ENCODE measurements around the gene CPT1B. TPM values are rescaled to one million over a fixed set of nuclear protein-coding genes. Genes with fewer than 3 reads are reported as not detected.
A peak's percentile ranks its signal among the peaks of the same experiment; 100 is the strongest.

CPT1B gene
- total RNA-seq, 1 donor from 2014 or later = 27.1 TPM

- H3K36me3 ChIP-seq (ENCODE audit: control insufficient read depth in 3 of 3, insufficient read depth in 3 of 3, low read length in 3 of 3) = peaks cover 3 to 7% (median 3%) of the 10 kb centered on the region in 3 donors
- peaks cover 10 to 19% (median 12%) of the 10 kb centered on the region in 3 donors for H3K4me1 ChIP-seq (ENCODE audit: control insufficient read depth in 3 of 3, insufficient read depth in 3 of 3, low read length in 3 of 3)
- H3K9ac ChIP-seq (ENCODE audit: low read depth in 1 of 3, low read length in 3 of 3) = peak within 1 kb of the TSS; percentile 83 to 94 (median 91)
- peak within 1 kb of the TSS; percentile 85 to 90 (median 90) for H3K4me3 ChIP-seq (ENCODE audit: low read length in 3 of 3)
- no peaks in the 10 kb centered on the region for H3K9me3 ChIP-seq (ENCODE audit: control insufficient read depth in 3 of 3, low read length in 3 of 3)
- peaks cover 0 to 3% (median 3%) of the 10 kb centered on the region in 3 donors for H3K27me3 ChIP-seq (ENCODE audit: control insufficient read depth in 3 of 3, insufficient read depth in 3 of 3, low read length in 3 of 3)
- peak within 1 kb of the TSS; percentile 90 for H3K27ac ChIP-seq (ENCODE audit: low read depth, low read length)
These were observed 15.5 kb downstream of the CPT1B start, which contains the start of gene SYCE3 for GRCh38 chr22:50562523-50563412. SYCE3 (minus strand) TSS chr22:50562919; CDS start chr22:50556405, 6,514 bp downstream.

GRCh38 chr22:50561401-50562358, 16.5 kb downstream of the CPT1B start:
- Histone ChIP-seq H3K36me3 (ENCODE audit: control insufficient read depth in 3 of 3, insufficient read depth in 3 of 3, low read length in 3 of 3) (no peaks in the 10 kb centered on the region), H3K27ac (ENCODE audit: low read depth, low read length) (no peak overlapping the region), H3K9ac (ENCODE audit: low read depth in 1 of 3, low read length in 3 of 3) (no peak overlapping the region), H3K9me3 (ENCODE audit: control insufficient read depth in 3 of 3, low read length in 3 of 3) (no peaks in the 10 kb centered on the region), H3K4me1 (ENCODE audit: control insufficient read depth in 3 of 3, insufficient read depth in 3 of 3, low read length in 3 of 3) (peaks cover 10 to 19% (median 12%) of the 10 kb centered on the region in 3 donors), H3K27me3 (ENCODE audit: control insufficient read depth in 3 of 3, insufficient read depth in 3 of 3, low read length in 3 of 3) (peaks cover 0 to 3% (median 3%) of the 10 kb centered on the region in 3 donors), H3K4me3 (ENCODE audit: low read length in 3 of 3) (no peak overlapping the region)

- Histone ChIP-seq H3K9ac (ENCODE audit: low read depth in 1 of 3, low read length in 3 of 3) (no peak overlapping the region), H3K4me3 (ENCODE audit: low read length in 3 of 3) (no peak overlapping the region), H3K4me1 (ENCODE audit: control insufficient read depth in 3 of 3, insufficient read depth in 3 of 3, low read length in 3 of 3) (peaks cover 10 to 19% (median 12%) of the 10 kb centered on the region in 3 donors), H3K9me3 (ENCODE audit: control insufficient read depth in 3 of 3, low read length in 3 of 3) (no peaks in the 10 kb centered on the region), H3K36me3 (ENCODE audit: control insufficient read depth in 3 of 3, insufficient read depth in 3 of 3, low read length in 3 of 3) (no peaks in the 10 kb centered on the region), H3K27ac (ENCODE audit: low read depth, low read length) (no peak overlapping the region), H3K27me3 (ENCODE audit: control insufficient read depth in 3 of 3, insufficient read depth in 3 of 3, low read length in 3 of 3) (peaks cover 0 to 3% (median 3%) of the 10 kb centered on the region in 3 donors)
These were observed 18.2 kb downstream of the CPT1B start for GRCh38 chr22:50560034-50560433.

DNA sequence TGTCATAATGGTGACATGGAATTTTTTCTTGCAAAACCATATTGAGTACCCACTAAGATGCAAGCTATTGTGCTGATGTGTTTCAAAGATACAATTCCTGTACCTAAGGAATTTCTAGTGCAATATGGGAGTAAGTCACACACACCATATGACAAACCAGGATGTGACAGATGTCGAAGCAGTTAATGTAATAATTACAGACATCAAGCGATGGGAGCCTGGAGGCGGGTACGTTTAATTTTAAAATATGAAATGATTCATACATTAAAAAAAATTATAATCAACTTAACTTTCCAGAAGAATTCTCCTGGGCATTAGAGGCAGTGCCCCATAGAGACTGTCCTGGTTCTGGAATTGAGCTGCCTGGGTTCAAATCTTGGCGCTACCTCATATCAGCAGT, 21.5 kb downstream of the CPT1B start:
- H3K27me3 ChIP-seq (ENCODE audit: control insufficient read depth in 3 of 3, insufficient read depth in 3 of 3, low read length in 3 of 3) = peaks cover 0 to 8% (median 5%) of the 10 kb centered on the region in 3 donors
- no peaks in the 10 kb centered on the region for H3K36me3 ChIP-seq (ENCODE audit: control insufficient read depth in 3 of 3, insufficient read depth in 3 of 3, low read length in 3 of 3)
- no peaks in the 10 kb centered on the region for H3K4me1 ChIP-seq (ENCODE audit: control insufficient read depth in 3 of 3, insufficient read depth in 3 of 3, low read length in 3 of 3)
- H3K27ac ChIP-seq (ENCODE audit: low read depth, low read length) = no peak overlapping the region
- no peak overlapping the region for H3K9ac ChIP-seq (ENCODE audit: low read depth in 1 of 3, low read length in 3 of 3)
- no peak overlapping the region for H3K4me3 ChIP-seq (ENCODE audit: low read length in 3 of 3)
- H3K9me3 ChIP-seq (ENCODE audit: control insufficient read depth in 3 of 3, low read length in 3 of 3) = no peaks in the 10 kb centered on the region

DNA sequence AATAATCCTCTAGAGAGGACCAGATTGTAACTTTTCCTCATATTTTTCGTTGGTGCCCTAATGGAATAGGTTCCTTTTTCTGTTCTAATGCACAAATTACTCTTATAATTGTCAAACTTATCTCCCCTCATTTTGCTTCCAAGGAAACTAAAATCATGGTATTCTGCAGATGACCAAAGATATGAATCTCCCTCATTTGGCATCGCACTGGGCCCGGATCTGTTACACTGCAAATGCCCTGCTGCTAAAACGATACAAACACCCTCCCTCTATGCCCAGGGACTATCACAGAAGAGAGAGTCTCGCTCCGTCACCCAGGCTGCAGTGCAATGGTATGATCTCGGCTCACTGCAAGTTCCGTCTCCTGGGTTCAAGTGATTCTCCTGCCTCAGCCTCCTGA, 24.9 kb downstream of the CPT1B start:
- Histone ChIP-seq H3K27me3 (ENCODE audit: control insufficient read depth in 3 of 3, insufficient read depth in 3 of 3, low read length in 3 of 3) (peaks cover 15 to 35% (median 28%) of the 10 kb centered on the region in 3 donors), H3K9me3 (ENCODE audit: control insufficient read depth in 3 of 3, low read length in 3 of 3) (no peaks in the 10 kb centered on the region)

DNA sequence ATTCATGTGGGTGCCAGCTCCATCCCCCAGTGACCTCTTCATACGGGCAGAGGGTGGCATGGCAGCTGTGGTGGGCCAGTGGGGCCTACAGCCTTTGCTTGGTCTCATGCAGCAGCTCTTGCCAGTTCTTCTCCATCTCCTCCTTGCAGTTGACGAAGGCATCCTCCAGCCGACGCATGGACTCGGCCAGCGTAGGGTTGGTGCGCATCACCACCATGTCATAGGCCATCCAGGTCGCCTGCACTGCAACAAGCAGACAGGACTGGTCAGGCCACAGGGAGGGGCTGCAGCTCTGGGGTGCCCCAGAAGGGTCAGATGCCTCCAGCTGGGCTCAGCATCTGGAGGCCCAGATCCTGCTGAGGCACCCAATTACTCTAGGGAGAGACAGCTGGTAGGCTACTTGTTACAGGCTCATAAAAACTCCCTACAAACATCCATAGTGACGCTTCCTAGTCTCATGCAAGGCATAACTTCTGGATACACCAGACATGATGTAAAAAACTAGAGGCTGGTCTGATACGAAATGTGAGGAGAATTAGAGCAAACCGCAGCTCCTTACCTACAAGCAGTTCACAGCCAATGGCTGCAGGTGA, 27.0 kb downstream of the CPT1B start:
- Histone ChIP-seq H3K27ac (ENCODE audit: low read depth, low read length) (no peak overlapping the region), H3K27me3 (ENCODE audit: control insufficient read depth in 3 of 3, insufficient read depth in 3 of 3, low read length in 3 of 3) (peaks cover 26 to 50% (median 46%) of the 10 kb centered on the region in 3 donors)

More for the DNA sequence above, 24.9 kb downstream of the CPT1B start:
- H3K4me3 ChIP-seq (ENCODE audit: low read length in 3 of 3) = no peak overlapping the region
- no peaks in the 10 kb centered on the region for H3K36me3 ChIP-seq (ENCODE audit: control insufficient read depth in 3 of 3, insufficient read depth in 3 of 3, low read length in 3 of 3)
- no peak overlapping the region for H3K9ac ChIP-seq (ENCODE audit: low read depth in 1 of 3, low read length in 3 of 3)
- H3K4me1 ChIP-seq (ENCODE audit: control insufficient read depth in 3 of 3, insufficient read depth in 3 of 3, low read length in 3 of 3) = peaks cover 0 to 4% (median 0%) of the 10 kb centered on the region in 3 donors
- H3K27ac ChIP-seq (ENCODE audit: low read depth, low read length) = no peak overlapping the region

DNA sequence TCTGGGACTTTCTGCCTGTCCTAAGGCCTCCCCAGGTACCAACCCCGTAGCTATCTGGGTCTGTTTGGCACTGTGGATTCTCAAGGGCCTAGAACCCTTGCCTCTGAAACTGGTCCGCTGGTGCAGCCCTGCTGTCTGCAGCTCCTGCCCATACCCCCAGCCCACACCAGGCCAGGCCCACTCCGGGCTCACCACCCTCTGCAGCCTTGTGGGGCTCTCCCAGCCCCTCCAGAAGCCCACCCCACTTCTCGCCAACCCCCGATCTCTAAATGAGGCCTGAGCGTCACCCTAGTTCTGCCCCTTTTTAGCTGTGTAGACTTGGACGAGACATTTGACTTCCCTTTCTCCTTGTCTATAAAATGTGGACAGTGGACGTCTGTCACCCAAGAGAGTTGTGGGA, 27.8 kb downstream of the CPT1B start:
- Histone ChIP-seq H3K27ac (ENCODE audit: low read depth, low read length) (no peak overlapping the region), H3K27me3 (ENCODE audit: control insufficient read depth in 3 of 3, insufficient read depth in 3 of 3, low read length in 3 of 3) (peaks cover 35 to 59% (median 55%) of the 10 kb centered on the region in 3 donors), H3K9me3 (ENCODE audit: control insufficient read depth in 3 of 3, low read length in 3 of 3) (no peaks in the 10 kb centered on the region), H3K4me3 (ENCODE audit: low read length in 3 of 3) (no peak overlapping the region), H3K4me1 (ENCODE audit: control insufficient read depth in 3 of 3, insufficient read depth in 3 of 3, low read length in 3 of 3) (peaks cover 0 to 4% (median 0%) of the 10 kb centered on the region in 3 donors), H3K36me3 (ENCODE audit: control insufficient read depth in 3 of 3, insufficient read depth in 3 of 3, low read length in 3 of 3) (no peaks in the 10 kb centered on the region), H3K9ac (ENCODE audit: low read depth in 1 of 3, low read length in 3 of 3) (no peak overlapping the region)

More for the DNA sequence above, 27.0 kb downstream of the CPT1B start:
- Histone ChIP-seq H3K9me3 (ENCODE audit: control insufficient read depth in 3 of 3, low read length in 3 of 3) (no peaks in the 10 kb centered on the region), H3K9ac (ENCODE audit: low read depth in 1 of 3, low read length in 3 of 3) (no peak overlapping the region), H3K36me3 (ENCODE audit: control insufficient read depth in 3 of 3, insufficient read depth in 3 of 3, low read length in 3 of 3) (no peaks in the 10 kb centered on the region), H3K4me1 (ENCODE audit: control insufficient read depth in 3 of 3, insufficient read depth in 3 of 3, low read length in 3 of 3) (peaks cover 0 to 4% (median 0%) of the 10 kb centered on the region in 3 donors), H3K4me3 (ENCODE audit: low read length in 3 of 3) (no peak overlapping the region)

DNA sequence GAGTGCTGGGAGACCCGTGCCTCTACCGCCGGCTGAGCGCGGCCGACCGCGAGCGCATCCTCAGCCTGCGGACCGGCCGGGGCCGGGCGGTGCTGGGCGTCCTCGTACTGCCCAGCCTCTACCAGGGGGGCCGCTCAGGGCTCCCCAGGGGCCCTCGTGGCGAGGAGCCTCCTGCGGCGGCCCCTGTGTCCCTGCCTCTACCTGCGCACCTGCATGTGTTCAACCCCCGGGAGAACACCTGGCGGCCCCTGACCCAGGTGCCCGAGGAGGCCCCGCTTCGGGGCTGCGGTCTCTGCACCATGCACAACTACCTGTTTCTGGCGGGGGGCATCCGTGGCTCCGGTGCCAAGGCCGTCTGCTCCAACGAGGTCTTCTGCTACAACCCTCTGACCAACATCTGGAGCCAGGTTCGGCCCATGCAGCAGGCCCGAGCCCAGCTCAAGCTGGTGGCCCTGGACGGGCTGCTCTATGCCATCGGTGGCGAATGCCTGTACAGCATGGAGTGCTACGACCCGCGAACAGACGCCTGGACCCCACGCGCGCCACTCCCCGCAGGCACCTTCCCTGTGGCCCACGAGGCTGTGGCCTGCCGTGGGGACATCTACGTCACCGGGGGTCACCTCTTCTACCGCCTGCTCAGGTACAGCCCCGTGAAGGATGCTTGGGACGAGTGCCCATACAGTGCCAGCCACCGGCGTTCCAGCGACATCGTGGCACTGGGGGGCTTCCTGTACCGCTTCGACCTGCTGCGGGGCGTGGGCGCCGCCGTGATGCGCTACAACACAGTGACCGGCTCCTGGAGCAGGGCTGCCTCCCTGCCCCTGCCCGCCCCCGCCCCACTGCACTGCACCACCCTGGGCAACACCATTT, 29.1 kb downstream of the CPT1B start:
- Histone ChIP-seq H3K27me3 (ENCODE audit: control insufficient read depth in 3 of 3, insufficient read depth in 3 of 3, low read length in 3 of 3) (peaks cover 47 to 71% (median 61%) of the 10 kb centered on the region in 3 donors), H3K4me3 (ENCODE audit: low read length in 3 of 3) (no peak overlapping the region), H3K27ac (ENCODE audit: low read depth, low read length) (no peak overlapping the region)

More for the DNA sequence above, 29.1 kb downstream of the CPT1B start:
- H3K36me3 ChIP-seq (ENCODE audit: control insufficient read depth in 3 of 3, insufficient read depth in 3 of 3, low read length in 3 of 3) = no peaks in the 10 kb centered on the region
- H3K9ac ChIP-seq (ENCODE audit: low read depth in 1 of 3, low read length in 3 of 3) = no peak overlapping the region
- peaks cover 3 to 13% (median 5%) of the 10 kb centered on the region in 3 donors for H3K4me1 ChIP-seq (ENCODE audit: control insufficient read depth in 3 of 3, insufficient read depth in 3 of 3, low read length in 3 of 3)
- no peaks in the 10 kb centered on the region for H3K9me3 ChIP-seq (ENCODE audit: control insufficient read depth in 3 of 3, low read length in 3 of 3)

Measured in skeletal muscle tissue (tissue), 4 donors.